ENCODE data around the gene PTPN21. TPM values are rescaled to one million over a fixed set of nuclear protein-coding genes. Genes with fewer than 3 reads are reported as not detected.
A peak's percentile ranks its signal among the peaks of the same experiment; 100 is the strongest.

The PTPN21 gene
- total RNA-seq, 4 donors from 2014 or later = 15.7 to 20.8 (median 17.6) TPM

GRCh38 chr14:88597601-88598000 lies 42.8 kb upstream of the PTPN21 start:
- Histone ChIP-seq H3K4me3 (no peak overlapping the region), H3K4me1 (peaks cover 0 to 4% (median 0%) of the 10 kb centered on the region in 4 donors), H3K36me3 (peaks cover 0 to 93% (median 0%) of the 10 kb centered on the region in 3 donors), H3K9me3 (no peaks in the 10 kb centered on the region), H3K27me3 (no peaks in the 10 kb centered on the region), H3K27ac (no peak overlapping the region)
- no peak for DNase-seq
- TF ChIP-seq CTCF (IDR thresholded peaks at IDR 0.05) (no peak), POLR2A (IDR thresholded peaks at IDR 0.05) (no peak)

- H3K27ac ChIP-seq = no peak overlapping the region
- DNase-seq = no peak
- TF ChIP-seq CTCF (IDR thresholded peaks at IDR 0.05) (no peak), POLR2A (IDR thresholded peaks at IDR 0.05) (no peak)
- H3K36me3 ChIP-seq = peaks cover 0 to 90% (median 0%) of the 10 kb centered on the region in 3 donors
- H3K27me3 ChIP-seq = no peaks in the 10 kb centered on the region
- H3K9me3 ChIP-seq = no peaks in the 10 kb centered on the region
- no peak overlapping the region for H3K4me3 ChIP-seq
- peaks cover 0 to 4% (median 0%) of the 10 kb centered on the region in 4 donors for H3K4me1 ChIP-seq
Measured at GRCh38 chr14:88597038-88597437, 42.2 kb upstream of the PTPN21 start.

GRCh38 chr14:88592031-88592430 lies 37.2 kb upstream of the PTPN21 start:
- Histone ChIP-seq H3K27me3 (no peaks in the 10 kb centered on the region), H3K9me3 (no peaks in the 10 kb centered on the region), H3K27ac (no peak overlapping the region), H3K4me1 (no peaks in the 10 kb centered on the region), H3K4me3 (no peak overlapping the region), H3K36me3 (peaks cover 0 to 79% (median 0%) of the 10 kb centered on the region in 3 donors)
- no peak for DNase-seq
- TF ChIP-seq CTCF (IDR thresholded peaks at IDR 0.05) = no peak
- TF ChIP-seq POLR2A (IDR thresholded peaks at IDR 0.05) = no peak

- Histone ChIP-seq H3K27ac (peak overlapping the region in 1 of 4 donors; percentile 15), H3K4me3 (no peak overlapping the region), H3K27me3 (no peaks in the 10 kb centered on the region), H3K36me3 (peaks cover 0 to 84% (median 0%) of the 10 kb centered on the region in 3 donors), H3K9me3 (no peaks in the 10 kb centered on the region), H3K4me1 (no peaks in the 10 kb centered on the region)
- TF ChIP-seq CTCF (IDR thresholded peaks at IDR 0.05) = no peak
- no peak for DNase-seq
Measured at GRCh38 chr14:88590173-88590572, 35.4 kb upstream of the PTPN21 start.

- no peak for DNase-seq
- no peaks in the 10 kb centered on the region for H3K9me3 ChIP-seq
- H3K27ac ChIP-seq = no peak overlapping the region
- TF ChIP-seq POLR2A (IDR thresholded peaks at IDR 0.05) = no peak
- no peak for TF ChIP-seq CTCF (IDR thresholded peaks at IDR 0.05)
- no peaks in the 10 kb centered on the region for H3K4me1 ChIP-seq
- H3K27me3 ChIP-seq = no peaks in the 10 kb centered on the region
- H3K4me3 ChIP-seq = no peak overlapping the region
- peaks cover 0 to 78% (median 0%) of the 10 kb centered on the region in 3 donors for H3K36me3 ChIP-seq
Measured at GRCh38 chr14:88588081-88588480, 33.3 kb upstream of the PTPN21 start.

- H3K9me3 ChIP-seq = no peaks in the 10 kb centered on the region
- no peaks in the 10 kb centered on the region for H3K27me3 ChIP-seq
- H3K4me3 ChIP-seq = no peak overlapping the region
- DNase-seq = no peak
- no peaks in the 10 kb centered on the region for H3K4me1 ChIP-seq
- no peak overlapping the region for H3K27ac ChIP-seq
- peaks cover 0 to 77% (median 0%) of the 10 kb centered on the region in 3 donors for H3K36me3 ChIP-seq
- no peak for TF ChIP-seq POLR2A (IDR thresholded peaks at IDR 0.05)
- no peak for TF ChIP-seq CTCF (IDR thresholded peaks at IDR 0.05)
Measured at GRCh38 chr14:88584451-88584850, 29.6 kb upstream of the PTPN21 start.

Data from Peyer's patch (tissue), 4 donors.